Upper lobe of left lung (tissue), 6 donors: ENCODE data around the gene PDGFD. TPM values are rescaled to one million over a fixed set of nuclear protein-coding genes. Genes with fewer than 3 reads are reported as not detected.

Experiments used
- ATAC-seq, 2 donors: fragments of 200-7000 bp; cut with Tn5 transposase; one replicate each; pipeline ENCODE4 v1.9.1; 2022; ENCODE audit warnings: mild to moderate bottlenecking in 2 of 2, moderate library complexity in 2 of 2; ENCODE audit not compliant: low FRiP score in 2 of 2
- DNase-seq, 2 donors: peaks; one replicate each; pipeline ENCODE4 v3.0.0-alpha.2; 2019 to 2020
- H3K27ac ChIP-seq, 4 donors: fragments of 200-600 bp; sonication (generic); one replicate each; pipeline ENCODE4 v1.5.1; 2016 to 2019
- H3K27me3 ChIP-seq, 4 donors: fragments of 200-600 bp; sonication (generic); one replicate each; pipeline ENCODE4 v1.5.1; 2017 to 2019
- H3K36me3 ChIP-seq, 4 donors: fragments of 200-600 bp; sonication (generic); one replicate each; pipeline ENCODE4 v1.5.1; 2016 to 2019
- H3K4me1 ChIP-seq, 4 donors: fragments of 200-600 bp; sonication (generic); one replicate each; pipeline ENCODE4 v1.5.1; 2018 to 2019
- H3K4me3 ChIP-seq, 4 donors: fragments of 200-600 bp; sonication (generic); one replicate each; pipeline ENCODE4 v1.5.1; 2017 to 2019; ENCODE audit warnings: mild to moderate bottlenecking in 2 of 4, moderate library complexity in 1 of 4
- H3K9me3 ChIP-seq, 4 donors: fragments of 200-600 bp; sonication (generic); one replicate each; pipeline ENCODE4 v1.5.1; 2018 to 2019
- CTCF ChIP-seq, 6 experiments: fragments of 450-650 bp in 4 of 6; fragments of 200-600 bp in 2 of 6; sonication (generic) in 2 of 6; IDR thresholded peaks; one replicate each; pipeline ENCODE4 v1.5.1; 2016 to 2019; ENCODE audit warnings: antibody characterized with exemption in 6 of 6
- EP300 ChIP-seq, 4 donors: sonication (generic); formaldehyde crosslinking; IDR thresholded peaks; one replicate each; pipeline ENCODE4 v1.5.1; 2017; ENCODE audit warnings: antibody characterized with exemption in 4 of 4, control low read depth in 2 of 4
- POLR2A ChIP-seq, 4 donors: fragments of 450-650 bp; IDR thresholded peaks; one replicate each; pipeline ENCODE4 v1.5.1; 2016 to 2017; ENCODE audit warnings: antibody characterized with exemption in 4 of 4, mild to moderate bottlenecking in 2 of 4
- POLR2AphosphoS5 ChIP-seq, 2 donors: sonication (generic); formaldehyde crosslinking; IDR thresholded peaks; one replicate each; pipeline ENCODE4 v1.5.1; 2017; ENCODE audit warnings: antibody characterized with exemption in 2 of 2
- WGBS, 2 donors: methylation state at CpG; one replicate each; pipeline ENCODE4 v1.1.5; 2017 to 2018; 5-methylcytosine and 5-hydroxymethylcytosine counted together
- total RNA-seq, 6 donors: library from RNA; depleted of rRNA in 4 of 6; stranded (reverse); fragments of >200 nt in 4 of 6; gene quantifications; one replicate each; pipeline versions ENCODE4 v1.1.0 to v1.2.1, GENCODE V29; 2016 to 2021
- donor health status: DM: no; HTN: no; CAD: no; lungs with moderate emphysema.
- donor health status: DM: no; HTN: yes; CAD: no; lungs with severe emphysema.

Gene PDGFD
- total RNA-seq, 6 donors from 2014 or later, result 2.1 to 6.6 (median 2.7) TPM; not detected in 1

GRCh38 chr11:103907548-103908455 lies 256.1 kb downstream of the PDGFD start:
- Histone ChIP-seq H3K4me3 (no peak overlapping the region), H3K27me3 (no peaks in the 10 kb centered on the region), H3K27ac (no peak overlapping the region), H3K36me3 (no peaks in the 10 kb centered on the region), H3K9me3 (no peaks in the 10 kb centered on the region), H3K4me1 (no peaks in the 10 kb centered on the region)
- ATAC-seq, result no peak
- TF ChIP-seq POLR2AphosphoS5 (IDR thresholded peaks at IDR 0.05), result no peak
- no peak for TF ChIP-seq POLR2A (IDR thresholded peaks at IDR 0.05)
- no peak for DNase-seq
- 40 to 52% methylated on average over 3 of the region's 3 CpGs for WGBS, 2 donors

GRCh38 chr11:103907136-103907535 lies 256.8 kb downstream of the PDGFD start:
- Histone ChIP-seq H3K36me3 (no peaks in the 10 kb centered on the region), H3K4me3 (no peak overlapping the region), H3K27me3 (no peaks in the 10 kb centered on the region), H3K27ac (no peak overlapping the region), H3K4me1 (no peaks in the 10 kb centered on the region), H3K9me3 (no peaks in the 10 kb centered on the region)
- WGBS, 2 donors, result 63 to 66% methylated on average over 4 of the region's 4 CpGs
- no peak for TF ChIP-seq EP300 (IDR thresholded peaks at IDR 0.05)
- TF ChIP-seq CTCF (IDR thresholded peaks at IDR 0.05), result no peak
- TF ChIP-seq POLR2AphosphoS5 (IDR thresholded peaks at IDR 0.05), result no peak
- TF ChIP-seq POLR2A (IDR thresholded peaks at IDR 0.05), result no peak
- ATAC-seq, result no peak
- no peak for DNase-seq

GRCh38 chr11:103906291-103906867 lies 257.6 kb downstream of the PDGFD start:
- TF ChIP-seq POLR2A (IDR thresholded peaks at IDR 0.05) (no peak), EP300 (IDR thresholded peaks at IDR 0.05) (no peak), CTCF (IDR thresholded peaks at IDR 0.05) (no peak), POLR2AphosphoS5 (IDR thresholded peaks at IDR 0.05) (no peak)
- DNase-seq (no peak), ATAC-seq (no peak)
- Histone ChIP-seq H3K27me3 (no peaks in the 10 kb centered on the region), H3K4me1 (no peaks in the 10 kb centered on the region), H3K27ac (no peak overlapping the region), H3K4me3 (no peak overlapping the region), H3K36me3 (no peaks in the 10 kb centered on the region), H3K9me3 (no peaks in the 10 kb centered on the region)
- 60 to 61% methylated on average over 1 of the region's 1 CpG for WGBS, 2 donors

GRCh38 chr11:103904324-103904667 lies 259.7 kb downstream of the PDGFD start:
- Histone ChIP-seq H3K4me1 (no peaks in the 10 kb centered on the region), H3K36me3 (no peaks in the 10 kb centered on the region), H3K27me3 (no peaks in the 10 kb centered on the region), H3K9me3 (no peaks in the 10 kb centered on the region), H3K4me3 (no peak overlapping the region), H3K27ac (no peak overlapping the region)
- WGBS, 2 donors, result 55 to 85% methylated on average over 2 to 3 of the region's 3 CpGs
- ATAC-seq (no peak), DNase-seq (no peak)
- TF ChIP-seq POLR2AphosphoS5 (IDR thresholded peaks at IDR 0.05), result no peak
- no peak for TF ChIP-seq POLR2A (IDR thresholded peaks at IDR 0.05)
- no peak for TF ChIP-seq CTCF (IDR thresholded peaks at IDR 0.05)
- TF ChIP-seq EP300 (IDR thresholded peaks at IDR 0.05), result no peak

- no peaks in the 10 kb centered on the region for H3K36me3 ChIP-seq
- no peak for DNase-seq
- TF ChIP-seq EP300 (IDR thresholded peaks at IDR 0.05) (no peak), POLR2AphosphoS5 (IDR thresholded peaks at IDR 0.05) (no peak), CTCF (IDR thresholded peaks at IDR 0.05) (no peak), POLR2A (IDR thresholded peaks at IDR 0.05) (no peak)
Observed at GRCh38 chr11:103903621-103904323, 260.2 kb downstream of the PDGFD start.

More at GRCh38 chr11:103903621-103904323, 260.2 kb downstream of the PDGFD start:
- ATAC-seq, result no peak
- Histone ChIP-seq H3K27me3 (no peaks in the 10 kb centered on the region), H3K4me3 (no peak overlapping the region), H3K9me3 (no peaks in the 10 kb centered on the region), H3K4me1 (no peaks in the 10 kb centered on the region), H3K27ac (no peak overlapping the region)
- WGBS, 2 donors, result 55 to 56% methylated on average over 2 of the region's 2 CpGs
